ENCODE measurements around the gene C11orf91. TPM values are rescaled to one million over a fixed set of nuclear protein-coding genes. Genes with fewer than 3 reads are reported as not detected.

C11orf91 gene
- total and polyA plus RNA-seq, 2 of the 4 experiments (the other 2 are of a cell fraction), result 0.10 TPM; not detected in 1

DNA sequence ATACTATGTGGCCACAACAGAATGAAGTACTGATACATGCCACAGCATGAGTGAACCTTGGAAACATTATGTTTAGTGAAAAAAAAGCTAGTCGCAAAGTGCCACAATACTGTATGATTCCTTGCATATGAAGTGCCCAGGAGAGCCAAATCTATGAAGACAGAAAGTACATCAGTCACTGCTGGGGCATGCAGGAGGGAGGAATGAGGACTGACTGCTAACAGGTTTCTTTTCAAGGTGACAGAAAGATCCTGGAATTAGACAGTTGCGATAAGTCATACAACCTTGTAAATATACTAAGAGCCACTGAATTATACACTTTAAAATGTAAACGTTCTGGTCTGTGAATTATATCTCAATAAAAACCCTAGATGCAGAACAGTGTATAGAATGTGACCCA lies 11.8 kb upstream of the C11orf91 start:
- no peak overlapping the region for H4K91ac ChIP-seq (ENCODE audit: insufficient read depth, low read depth, low read length)
- H3K14ac ChIP-seq (replicated peaks; ENCODE audit: low read depth, low read length), result 0 out of 2 replicates have a peak overlapping the region, but pooled peaks have one; percentile 4
- ChIA-PET POLR2A (ENCODE audit: unreplicated experiment) (no interaction called here), CTCF (no interaction called here)
- H3K4ac ChIP-seq (ENCODE audit: low read depth, low read length), result no peak overlapping the region
- DNase-seq (no peak), ATAC-seq (ENCODE audit: low read depth) (no peak)
- no peak overlapping the region for H4K5ac ChIP-seq (ENCODE audit: low read depth, low read length)
- 0 out of 2 replicates have a peak overlapping the region, but pooled peaks have one; percentile 51 for H3K27ac ChIP-seq (ENCODE audit: insufficient read depth, low read length)
- no TSS peak for BruUV-seq (replicated peaks)
- 100% methylated on average over 1 of the region's 3 CpGs; no CpG with 5 or more reads in 1 of the 2 experiments for WGBS, 2 experiments (ENCODE audit: extremely low coverage in 2 of 2, insufficient read length in 1 of 2)
- in situ Hi-C loops (cut with MboI; ENCODE audit: low sequenced_read_pairs), result no loop called here
- H3K27me3 ChIP-seq (ENCODE audit: control insufficient read depth, insufficient read depth, low read length), result no peaks in the 10 kb centered on the region
- intact Hi-C loops (cut with micrococcal nuclease), result no loop called here
- no peaks in the 10 kb centered on the region for H3K9me3 ChIP-seq (ENCODE audit: control insufficient read depth, insufficient read depth, low read length)
- H3K9ac ChIP-seq (ENCODE audit: low read depth, low read length), result no peak overlapping the region
- no peak overlapping the region for H2BK15ac ChIP-seq (ENCODE audit: low read depth, low read length)
- H3K23ac ChIP-seq (ENCODE audit: low read depth, low read length), result 0 out of 2 replicates have a peak overlapping the region, but pooled peaks have one; percentile 38
- no peak overlapping the region for H2BK120ac ChIP-seq (ENCODE audit: low read depth, low read length)
- H2BK20ac ChIP-seq (ENCODE audit: low read depth, low read length), result no peak overlapping the region
- no peak overlapping the region for H3K4me2 ChIP-seq (ENCODE audit: low read depth, low read length)
- dilution Hi-C loops (cut with HindIII; ENCODE audit: low sequenced_read_pairs, unreplicated experiment), result no loop called here
- peak overlapping the region; percentile 56 for H2AK5ac ChIP-seq (ENCODE audit: low read depth, low read length)
- TF ChIP-seq CHD1 (IDR thresholded peaks at IDR 0.05; ENCODE audit: low read depth, low read length) (no peak), MAFK (IDR thresholded peaks at IDR 0.05; ENCODE audit: low read depth, low read length) (no peak), MAZ (IDR thresholded peaks at IDR 0.05; ENCODE audit: borderline replicate concordance, low read depth, low read length) (no peak), FOS (IDR thresholded peaks at IDR 0.05; ENCODE audit: low read depth, low read length) (no peak)
- peaks cover 45 to 81% of the 10 kb centered on the region in 2 experiments for H3K79me1 ChIP-seq (ENCODE audit: low read depth in 1 of 2, low read length in 2 of 2)
- no peak overlapping the region for H3K56ac ChIP-seq (ENCODE audit: extremely low read depth, insufficient read depth, low read length)
- H3K18ac ChIP-seq (ENCODE audit: low read depth, low read length), result no peak overlapping the region
- no peak overlapping the region for H3K4me3 ChIP-seq (ENCODE audit: insufficient read depth, low read depth, low read length)
- peaks cover 7% of the 10 kb centered on the region for H3K4me1 ChIP-seq (ENCODE audit: control insufficient read depth, insufficient read depth, low read length)
- H3K36me3 ChIP-seq (ENCODE audit: control insufficient read depth, insufficient read depth, low read length), result peaks cover 53% of the 10 kb centered on the region
- H2BK5ac ChIP-seq (ENCODE audit: low read depth, low read length, poor library complexity, severe bottlenecking), result no peak overlapping the region
- no peak overlapping the region for H2AFZ ChIP-seq (replicated peaks; ENCODE audit: low read length, poor library complexity)
- peaks cover 16% of the 10 kb centered on the region for H3K9me1 ChIP-seq (ENCODE audit: insufficient read depth, low read length)
- no peak overlapping the region for H2AK9ac ChIP-seq (replicated peaks; ENCODE audit: low read depth, low read length, poor library complexity)
- H4K8ac ChIP-seq (ENCODE audit: low read depth in 2 of 2, low read length in 2 of 2), result no peak overlapping the region
- peaks cover 39% of the 10 kb centered on the region for H4K20me1 ChIP-seq (ENCODE audit: insufficient read depth, low read length)

All from IMR-90 (cell line).